EL (cell line): Measurements from ENCODE around the gene TARS1.

Source experiments
- DNase-seq: peaks from one replicate; pipeline ENCODE4 v3.0.0-alpha.2; 2016

The TARS1 gene

DNA sequence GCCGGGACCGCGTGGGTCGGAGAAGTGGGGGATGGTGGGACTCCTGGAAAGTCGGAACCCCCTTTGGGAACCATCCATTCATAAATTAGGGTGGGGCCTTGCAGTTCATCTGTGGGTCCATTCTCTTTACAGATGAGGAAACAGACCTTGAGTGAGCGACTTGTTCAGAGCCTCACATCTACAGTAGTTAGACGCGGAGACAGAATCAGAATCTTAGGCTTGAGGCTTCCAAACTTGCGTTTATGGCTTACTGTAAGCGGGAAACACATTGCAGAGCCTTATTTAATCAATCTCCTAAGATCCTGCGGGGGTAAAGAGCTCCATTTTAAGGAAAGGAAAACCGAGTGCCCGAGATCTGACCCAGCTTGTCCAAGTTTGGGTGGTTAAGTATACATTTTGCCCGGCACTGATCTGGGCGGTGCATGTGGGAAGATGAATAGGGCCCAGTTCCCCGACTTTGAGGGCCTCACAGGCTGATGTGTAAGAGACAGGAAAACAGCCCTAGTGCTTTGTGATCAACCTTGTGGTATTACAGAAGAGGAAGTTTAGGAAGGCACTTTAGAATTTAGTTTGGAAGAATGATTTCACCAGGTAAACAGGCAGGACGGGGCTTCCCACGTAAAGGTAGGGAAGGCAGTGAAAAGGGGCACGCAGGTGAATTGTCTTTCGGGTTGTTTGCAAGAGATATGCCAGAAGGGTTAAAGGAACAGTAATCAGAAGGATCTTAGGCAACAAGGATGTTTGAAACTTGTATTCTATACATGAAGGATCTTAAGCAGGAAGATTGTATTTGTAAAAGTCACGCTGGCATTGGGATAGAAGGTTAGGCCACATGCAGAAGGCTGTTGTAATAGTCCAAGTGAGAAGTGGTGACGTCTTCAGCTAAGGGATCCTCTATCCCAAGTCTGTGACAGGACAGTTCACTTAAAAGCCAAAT lies 744 bp downstream of the TARS1 start:
- peak; percentile 63 for DNase-seq

GRCh38 chr5:33444542-33444941 lies 3.8 kb downstream of the TARS1 start:
- DNase-seq, result no peak

GRCh38 chr5:33445798-33446197 lies 5.0 kb downstream of the TARS1 start:
- DNase-seq, result no peak

- DNase-seq, result no peak
Observed at GRCh38 chr5:33448118-33448517, 7.4 kb downstream of the TARS1 start.

GRCh38 chr5:33457126-33457525 lies 16.4 kb downstream of the TARS1 start:
- no peak for DNase-seq

DNA sequence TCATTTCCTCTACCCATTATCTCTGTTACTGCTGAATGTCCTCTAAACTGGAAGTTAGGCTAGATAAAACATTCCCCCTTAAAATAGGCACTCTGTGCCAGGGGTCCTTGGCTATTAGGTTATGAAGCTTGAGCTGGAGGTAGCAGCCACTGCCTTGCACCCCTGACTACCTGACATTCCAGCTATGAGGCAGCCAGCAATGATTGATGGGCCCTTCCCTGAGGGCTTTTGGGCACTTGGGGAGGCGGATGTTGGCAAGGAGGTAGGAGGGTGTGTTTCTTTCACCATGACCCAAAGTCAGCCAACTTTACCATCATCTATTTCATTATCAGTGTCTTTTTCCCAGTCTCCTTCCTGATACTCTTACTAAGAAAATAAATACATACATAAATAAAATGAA lies 17.1 kb downstream of the TARS1 start:
- no peak for DNase-seq

- no peak for DNase-seq
Observed at GRCh38 chr5:33460210-33460609, 19.4 kb downstream of the TARS1 start.

GRCh38 chr5:33462456-33462855 lies 21.7 kb downstream of the TARS1 start:
- DNase-seq, result no peak

DNA sequence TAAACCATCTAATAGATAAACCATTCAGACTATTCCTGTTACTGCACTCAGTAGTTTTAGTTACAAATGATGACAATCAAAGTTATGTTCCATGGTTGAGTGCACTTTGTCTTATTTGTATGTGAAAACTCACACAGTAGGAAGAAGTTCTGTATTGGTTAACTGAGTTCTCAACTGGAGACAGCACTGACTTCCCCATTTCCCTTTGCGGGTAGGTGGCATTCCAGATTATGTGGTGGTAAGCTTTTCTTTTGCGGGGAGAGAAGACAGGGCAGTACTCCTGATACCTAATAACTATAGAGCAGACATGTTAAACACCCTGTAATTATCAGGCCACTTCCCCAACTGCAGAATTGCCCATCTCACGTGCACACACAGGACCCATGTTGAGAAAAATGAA lies 24.4 kb downstream of the TARS1 start:
- no peak for DNase-seq

DNA sequence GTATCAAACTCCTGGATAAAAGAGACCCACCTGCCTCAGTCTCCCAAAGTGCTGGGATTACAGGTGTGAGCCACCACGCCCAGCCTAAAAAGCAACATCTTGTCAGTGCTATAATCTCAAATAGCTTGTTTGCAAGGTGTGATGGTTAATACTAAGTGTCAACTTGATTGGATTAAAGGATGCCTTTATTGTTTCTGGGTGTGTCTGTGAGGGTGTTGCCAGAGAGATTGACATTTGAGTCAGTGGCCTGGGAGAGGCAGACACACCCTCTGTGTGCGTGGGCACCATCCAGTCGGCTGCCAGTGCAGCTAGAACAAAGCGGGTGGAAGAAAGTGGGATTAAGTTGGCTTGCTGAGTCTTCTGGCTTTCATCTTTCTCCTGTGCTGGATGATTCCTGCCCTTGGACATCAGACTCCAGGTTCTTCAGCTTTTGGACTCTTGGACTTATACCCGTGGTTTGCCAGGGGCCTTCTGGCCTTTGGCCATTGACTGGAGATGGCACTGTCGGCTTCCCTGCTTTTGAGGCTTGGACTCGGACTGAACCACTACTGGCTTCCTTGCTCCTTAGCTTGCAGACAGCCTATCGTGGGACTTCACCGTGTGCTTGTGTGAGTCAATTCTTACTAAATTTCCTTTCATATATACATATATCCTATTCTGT lies 28.1 kb downstream of the TARS1 start:
- no peak for DNase-seq

- no peak for DNase-seq
Observed at GRCh38 chr5:33470544-33470943, 29.8 kb downstream of the TARS1 start.

DNA sequence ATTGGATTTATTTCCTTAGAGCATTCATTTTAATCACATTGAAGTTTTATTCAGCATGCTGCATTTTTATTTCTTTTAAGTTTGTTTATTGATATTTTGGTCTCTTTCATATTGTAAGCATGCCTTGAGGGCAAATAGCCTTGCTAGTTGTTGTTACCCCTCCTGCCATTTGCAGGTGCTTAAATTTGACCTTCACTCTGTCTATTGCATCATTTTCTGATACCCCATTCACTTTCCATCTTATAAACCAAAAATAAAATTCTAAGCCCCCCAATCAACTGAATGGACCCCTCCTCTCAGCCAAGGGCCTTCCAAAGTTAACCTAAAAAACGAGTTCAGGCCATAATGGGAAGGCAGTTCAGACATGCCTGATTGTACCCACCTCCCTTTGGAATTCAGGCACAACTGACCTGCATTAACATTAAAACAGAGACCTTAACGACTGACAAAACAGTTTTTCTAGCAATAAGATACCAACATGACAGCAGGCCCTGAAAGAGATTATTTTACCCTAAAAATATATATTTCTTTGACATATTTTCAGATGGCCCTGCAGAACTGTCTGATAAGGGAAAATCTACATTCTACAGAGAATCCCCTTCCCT lies 32.1 kb downstream of the TARS1 start:
- no peak for DNase-seq

DNA sequence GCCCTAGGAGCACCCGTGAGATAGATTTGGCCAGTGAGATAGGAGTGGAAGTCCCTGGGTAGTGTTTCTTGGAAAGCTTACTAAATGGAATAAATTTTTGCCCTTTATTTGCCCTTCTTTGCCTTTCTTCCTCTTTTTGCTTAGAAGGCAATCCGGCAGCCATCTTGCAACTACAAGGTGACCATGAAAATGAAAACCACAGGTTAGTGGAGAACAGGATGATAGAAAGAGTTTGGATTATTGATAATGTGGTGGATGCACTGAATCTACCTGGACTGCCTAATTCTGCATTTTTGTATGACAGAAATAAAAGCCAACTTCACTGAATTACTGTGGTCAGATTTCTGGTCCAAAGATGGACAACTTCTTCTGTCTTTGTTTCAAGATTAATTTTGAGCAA lies 33.2 kb downstream of the TARS1 start:
- DNase-seq, result no peak

- DNase-seq, result no peak
Observed at GRCh38 chr5:33474931-33475499, 34.2 kb downstream of the TARS1 start.

- no peak for DNase-seq
Observed at GRCh38 chr5:33475706-33476105, 34.9 kb downstream of the TARS1 start.

- DNase-seq, result peak; percentile 8
Observed at GRCh38 chr5:33476992-33477391, 36.2 kb downstream of the TARS1 start.

DNA sequence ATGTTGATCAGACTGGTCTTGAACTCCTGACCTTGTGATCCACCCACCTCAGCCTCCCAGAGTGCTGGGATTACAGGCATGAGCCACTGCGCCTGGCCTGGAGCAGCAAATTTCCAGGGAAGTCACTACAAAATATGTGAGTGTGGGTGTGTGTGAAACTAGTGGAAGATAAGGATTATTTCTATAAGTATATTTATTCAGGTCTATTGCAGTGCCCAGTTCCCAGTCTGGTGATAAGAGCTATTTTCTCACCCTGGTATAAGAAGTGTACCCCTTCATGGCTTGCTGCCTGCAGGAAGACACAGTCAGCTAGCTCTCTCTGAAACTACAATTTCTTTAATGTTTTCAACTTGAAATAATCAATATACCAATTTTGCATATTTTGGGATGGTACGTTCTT lies 37.1 kb downstream of the TARS1 start:
- no peak for DNase-seq

- DNase-seq, result peak; percentile 72
Observed at GRCh38 chr5:33479311-33479710, 38.5 kb downstream of the TARS1 start.

DNA sequence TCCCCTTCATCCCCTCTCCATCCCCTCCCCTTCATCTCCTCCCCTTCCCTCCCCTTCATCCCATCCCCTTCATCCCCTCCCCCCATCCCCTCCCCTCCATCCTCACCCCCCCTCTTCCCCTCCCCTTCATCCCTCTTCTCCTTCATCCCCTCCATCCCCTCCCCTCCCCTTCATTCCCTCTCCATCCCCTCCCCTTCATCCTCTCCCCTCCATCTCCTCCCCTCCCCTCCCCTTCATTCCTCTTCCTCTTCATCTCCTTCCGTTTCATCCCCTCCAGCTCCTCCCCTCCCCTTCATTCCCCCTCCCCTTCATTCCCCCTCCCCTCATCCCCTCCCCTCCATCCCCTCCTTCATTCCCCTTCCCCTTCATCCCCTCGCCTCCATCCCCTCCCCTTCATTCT lies 40.1 kb downstream of the TARS1 start:
- no peak for DNase-seq

DNA sequence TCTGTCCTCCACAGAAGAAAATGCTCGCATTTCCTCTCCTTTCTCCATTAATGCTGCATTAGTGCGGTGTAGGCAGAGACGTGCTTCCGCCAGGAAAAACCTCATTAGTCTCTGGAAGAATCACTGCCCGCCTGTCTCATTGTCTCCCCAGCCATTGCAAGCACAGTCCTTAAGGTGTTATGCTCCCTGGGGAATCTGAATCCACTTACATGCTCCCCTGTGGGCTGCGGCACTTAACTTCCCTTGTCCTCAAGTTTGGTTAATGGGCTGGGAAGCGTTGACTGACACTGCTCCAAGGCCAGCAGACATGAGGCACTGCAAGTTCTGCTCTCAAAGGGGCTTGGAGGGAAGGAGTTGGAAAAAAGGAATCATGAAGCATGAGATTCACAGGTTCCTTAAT lies 41.6 kb downstream of the TARS1 start:
- no peak for DNase-seq

DNA sequence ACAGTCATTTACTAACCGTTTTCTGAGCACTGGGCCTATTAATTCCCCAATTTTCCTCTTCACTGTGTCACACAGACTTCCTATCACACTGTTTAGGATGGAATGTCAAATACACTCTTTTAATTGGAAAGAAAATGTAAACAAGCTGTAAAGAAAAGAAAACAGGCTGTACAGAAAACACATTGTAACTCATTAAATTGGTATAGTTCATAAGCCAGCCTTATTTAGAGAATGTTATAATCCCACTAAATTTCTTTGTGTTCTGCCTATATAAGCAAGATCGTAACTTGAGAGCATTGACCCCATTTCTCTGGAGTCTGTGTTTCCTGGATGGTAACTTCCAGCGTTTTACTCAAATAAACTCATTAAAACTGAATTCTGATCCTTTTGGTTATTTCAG lies 46.5 kb downstream of the TARS1 start:
- no peak for DNase-seq

- DNase-seq, result no peak
Observed at GRCh38 chr5:33488558-33489355, 48.0 kb downstream of the TARS1 start.
